ENCODE measurements around the gene LDLRAP1.

GRCh38 chr1:25501235-25502058, 42.0 kb upstream of the LDLRAP1 start:
- TF ChIP-seq EZH2phosphoT487 (IDR thresholded peaks at IDR 0.05; ENCODE audit: insufficient read depth, low read depth) (no peak), EZH2 (IDR thresholded peaks at IDR 0.05; ENCODE audit: insufficient read depth, poor library complexity, severe bottlenecking) (no peak)

All from GM23248 (cell line).